DND-41 (cell line): ENCODE measurements around the gene RBM23.
A peak's percentile ranks its signal among the peaks of the same experiment; 100 is the strongest.

Source experiments
- ATAC-seq: fragments of 200-7000 bp; cut with Tn5 transposase; 3 replicates; pipeline ENCODE4 v1.9.1; 2021; ENCODE audit warnings: low read depth; ENCODE audit not compliant: insufficient read depth
- DNase-seq: peaks from one replicate; pipeline ENCODE4 v3.0.0-alpha.2; 2020
- H2AFZ ChIP-seq: 2 replicates; pipeline ENCODE4 v1.6.0; 2012; ENCODE audit warnings: low read depth, low read length
- H3K27ac ChIP-seq: 2 replicates; pipeline ENCODE4 v1.5.1; 2012; ENCODE audit warnings: low read length, inconsistent platforms
- H3K27me3 ChIP-seq: fragments of 200-600 bp; sonication (generic); 2 replicates; pipeline ENCODE4 v1.6.0; 2012; ENCODE audit warnings: low read length, mild to moderate bottlenecking, inconsistent platforms; ENCODE audit not compliant: insufficient read depth, poor library complexity
- H3K36me3 ChIP-seq: 2 replicates; pipeline ENCODE4 v1.5.1; 2012; ENCODE audit warnings: low read length, inconsistent platforms; ENCODE audit not compliant: insufficient read depth
- H3K4me1 ChIP-seq: 2 replicates; pipeline ENCODE4 v1.5.1; 2012; ENCODE audit warnings: mild to moderate bottlenecking, low read length; ENCODE audit not compliant: insufficient read depth
- H3K4me2 ChIP-seq: 2 replicates; pipeline ENCODE4 v1.6.0; 2012; ENCODE audit warnings: mild to moderate bottlenecking, moderate library complexity, low read length, inconsistent platforms; ENCODE audit not compliant: insufficient read depth
- H3K4me3 ChIP-seq, 2 experiments: fragments of 200-600 bp in 1 of 2; shearing (Covaris generic) in 1 of 2; 2 replicates each; pipeline ENCODE4 v1.5.1; 2012 to 2016; ENCODE audit warnings: inconsistent platforms in 2 of 2, low read length in 2 of 2, mild to moderate bottlenecking in 2 of 2, low read depth in 1 of 2, moderate library complexity in 1 of 2
- H3K79me2 ChIP-seq: 2 replicates; pipeline ENCODE4 v1.6.0; 2012; ENCODE audit warnings: low read length, inconsistent platforms; ENCODE audit not compliant: insufficient read depth
- H3K9ac ChIP-seq: 2 replicates; pipeline ENCODE4 v1.6.0; 2012; ENCODE audit warnings: low read depth, mild to moderate bottlenecking, inconsistent platforms, low read length, moderate library complexity
- H3K9me3 ChIP-seq: 2 replicates; pipeline ENCODE4 v1.5.1; 2012; ENCODE audit warnings: low read length, moderate library complexity, mild to moderate bottlenecking, inconsistent platforms; ENCODE audit not compliant: insufficient read depth, severe bottlenecking
- H4K20me1 ChIP-seq: 2 replicates; pipeline ENCODE4 v1.6.0; 2012; ENCODE audit warnings: low read length; ENCODE audit not compliant: insufficient read depth
- CTCF ChIP-seq: IDR thresholded peaks from 2 replicates; pipeline ENCODE4 v1.5.1; 2012; ENCODE audit warnings: borderline replicate concordance, low read length, moderate library complexity, mild to moderate bottlenecking; ENCODE audit not compliant: poor library complexity, severe bottlenecking; ENCODE audit errors: extremely low read depth
- EZH2 ChIP-seq: IDR thresholded peaks from 3 replicates; pipeline ENCODE4 v1.6.1; 2012; ENCODE audit warnings: borderline replicate concordance, low read depth, mild to moderate bottlenecking, moderate library complexity, low read length, inconsistent platforms; ENCODE audit not compliant: severe bottlenecking

The RBM23 gene

GRCh38 chr14:22901799-22902198, 17.1 kb downstream of the RBM23 start:
- Histone ChIP-seq H3K79me2 (peaks cover 2% of the 10 kb centered on the region; the same call in 1 of the 2 replicates), H2AFZ (no peak overlapping the region), H3K9me3 (no peaks in the 10 kb centered on the region), H3K9ac (no peak overlapping the region), H3K36me3 (peaks cover 79% of the 10 kb centered on the region), H3K27me3 (no peaks in the 10 kb centered on the region), H3K4me1 (no peaks in the 10 kb centered on the region), H4K20me1 (peaks cover 9% of the 10 kb centered on the region; the same call in 1 of the 2 replicates), H3K4me3 (no peak overlapping the region), H3K4me2 (no peak overlapping the region), H3K27ac (no peak overlapping the region)
- ATAC-seq (no peak), DNase-seq (no peak)
- TF ChIP-seq EZH2 (no peak), CTCF (no peak)

GRCh38 chr14:22900081-22900799, 18.7 kb downstream of the RBM23 start:
- H3K9ac ChIP-seq = no peak overlapping the region
- H3K4me2 ChIP-seq = no peak overlapping the region
- H3K36me3 ChIP-seq = peaks cover 64% of the 10 kb centered on the region
- H3K4me3 ChIP-seq = no peak overlapping the region
- no peaks in the 10 kb centered on the region for H3K9me3 ChIP-seq
- peaks cover 9% of the 10 kb centered on the region; the same call in 1 of the 2 replicates for H4K20me1 ChIP-seq
- no peaks in the 10 kb centered on the region for H3K79me2 ChIP-seq
- H3K27ac ChIP-seq = no peak overlapping the region
- H3K4me1 ChIP-seq = no peaks in the 10 kb centered on the region
- DNase-seq (peak; percentile 38), ATAC-seq (peak; percentile 70)
- no peaks in the 10 kb centered on the region for H3K27me3 ChIP-seq
- no peak for TF ChIP-seq EZH2
- peak; percentile 70 for TF ChIP-seq CTCF
- H2AFZ ChIP-seq = no peak overlapping the region

- Histone ChIP-seq H3K27me3 (no peaks in the 10 kb centered on the region), H3K9ac (no peak overlapping the region), H3K9me3 (no peaks in the 10 kb centered on the region), H3K27ac (no peak overlapping the region), H3K4me2 (no peak overlapping the region), H3K4me3 (no peak overlapping the region), H3K36me3 (peaks cover 46% of the 10 kb centered on the region), H2AFZ (no peak overlapping the region), H3K4me1 (no peaks in the 10 kb centered on the region), H3K79me2 (no peaks in the 10 kb centered on the region), H4K20me1 (peaks cover 9% of the 10 kb centered on the region; the same call in 1 of the 2 replicates)
- DNase-seq (no peak), ATAC-seq (no peak)
- no peak for TF ChIP-seq EZH2
- no peak for TF ChIP-seq CTCF
Observed at GRCh38 chr14:22898302-22899090, 20.5 kb downstream of the RBM23 start.
